NCI-H2227 treated with DMSO at 0.1 percent for 48 hours (cell line): Measurements from ENCODE around the gene PPP1R9A.
"Not testable (repeated sequence)": the region's sequence is repeated elsewhere in the genome, so short reads cannot be mapped to it uniquely, and the experiment has no call there.

Experiments used
- DNase-seq: peaks from one replicate; lab custom pipeline; 2025; lab: John Stamatoyannopoulos, UW

Gene PPP1R9A

DNA sequence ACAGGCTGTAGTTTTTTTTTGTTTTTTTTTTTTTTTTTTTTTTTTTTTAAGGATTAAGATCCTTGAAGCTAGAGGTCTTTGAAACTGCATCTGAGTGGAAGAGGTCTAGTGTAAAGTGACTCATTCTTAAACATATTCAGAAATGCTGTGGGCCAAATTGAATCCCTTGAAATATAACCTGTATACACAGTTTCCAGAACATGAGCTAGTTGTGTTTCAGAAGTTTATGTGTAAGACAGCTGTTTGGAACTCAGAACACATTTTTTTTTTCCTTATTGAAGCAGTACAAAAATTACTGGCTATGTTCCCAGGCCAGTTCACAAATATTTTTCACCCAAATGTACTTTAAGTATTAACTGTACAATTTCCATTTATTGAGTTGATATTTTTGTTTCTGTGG is 67.9 kb downstream of the PPP1R9A start:
- no peak for DNase-seq

GRCh38 chr7:94980418-94981142 is 73.2 kb downstream of the PPP1R9A start:
- no peak for DNase-seq

- DNase-seq: no peak
Measured at GRCh38 chr7:94995921-94996320, 88.5 kb downstream of the PPP1R9A start.

DNA sequence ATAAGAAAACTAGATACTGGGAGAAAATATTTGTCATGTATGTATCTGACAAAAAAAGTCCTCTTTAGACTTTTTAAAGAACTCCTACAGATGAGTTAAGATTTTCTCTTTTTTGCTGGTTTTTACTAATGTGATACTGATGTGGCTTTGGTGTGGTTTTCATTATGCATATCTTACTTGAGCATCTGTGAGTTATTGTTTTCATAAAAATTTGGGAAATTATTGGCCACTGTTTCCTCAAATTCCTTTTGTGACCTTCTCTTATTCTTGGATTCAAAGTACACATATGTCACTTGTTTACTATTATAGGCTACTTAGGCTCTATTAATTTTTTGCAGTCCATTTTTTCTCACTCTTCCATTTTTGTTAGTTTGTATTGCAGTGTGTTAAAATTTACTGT is 89.0 kb downstream of the PPP1R9A start:
- no peak for DNase-seq

- DNase-seq: no peak
Measured at GRCh38 chr7:94997547-94997946, 90.2 kb downstream of the PPP1R9A start.

DNA sequence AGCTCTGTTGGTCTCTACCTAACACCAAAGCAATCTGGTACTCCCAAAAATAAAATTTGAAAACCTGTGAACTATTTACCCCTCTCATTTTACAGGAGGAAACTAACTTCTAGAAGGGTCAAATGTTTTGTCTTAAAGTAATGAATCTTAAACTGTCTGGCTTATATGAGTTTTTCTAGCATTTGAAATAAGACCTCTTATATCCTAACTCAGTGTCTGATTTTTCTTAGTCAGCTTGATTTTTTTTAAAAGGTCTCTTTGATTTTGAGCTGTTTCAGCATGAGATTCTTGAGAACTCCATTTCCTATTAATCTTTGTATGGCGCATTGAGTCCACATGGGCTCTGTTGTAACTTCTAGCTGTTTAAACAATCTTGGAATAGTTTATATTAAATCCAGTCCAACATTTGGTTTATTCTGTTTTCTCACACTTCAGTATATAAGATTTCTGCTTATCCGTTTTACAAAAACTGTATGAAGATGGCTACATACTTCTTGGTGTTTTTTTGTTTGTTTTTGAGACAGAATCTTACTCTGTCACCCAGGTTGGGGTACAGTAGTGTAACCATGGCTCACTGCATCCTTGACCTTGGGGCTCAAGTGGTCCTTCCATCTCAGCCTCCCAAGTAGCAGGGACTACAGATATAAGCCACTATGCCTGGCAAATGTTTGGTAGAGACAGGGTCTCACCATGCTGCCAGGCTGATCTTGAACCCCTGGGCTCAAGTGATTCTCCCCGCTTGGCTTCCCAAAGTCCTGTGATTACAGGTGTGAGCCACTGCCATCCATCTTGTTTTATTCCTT is 91.1 kb downstream of the PPP1R9A start:
- DNase-seq: no peak

DNA sequence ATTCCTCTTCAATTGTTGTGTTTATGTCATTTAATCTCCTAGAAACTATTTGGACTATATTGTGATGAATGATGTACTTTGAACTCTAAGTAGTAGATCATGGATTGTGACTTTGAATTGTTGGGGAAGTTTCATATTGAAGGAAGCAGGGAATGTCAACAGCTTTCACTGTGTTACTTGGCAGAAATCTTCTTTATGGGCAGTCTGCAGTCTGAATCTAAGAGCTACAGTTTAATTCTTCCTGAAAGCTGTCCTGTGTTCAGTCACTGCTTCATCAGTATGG is 91.6 kb downstream of the PPP1R9A start:
- DNase-seq: no peak

DNA sequence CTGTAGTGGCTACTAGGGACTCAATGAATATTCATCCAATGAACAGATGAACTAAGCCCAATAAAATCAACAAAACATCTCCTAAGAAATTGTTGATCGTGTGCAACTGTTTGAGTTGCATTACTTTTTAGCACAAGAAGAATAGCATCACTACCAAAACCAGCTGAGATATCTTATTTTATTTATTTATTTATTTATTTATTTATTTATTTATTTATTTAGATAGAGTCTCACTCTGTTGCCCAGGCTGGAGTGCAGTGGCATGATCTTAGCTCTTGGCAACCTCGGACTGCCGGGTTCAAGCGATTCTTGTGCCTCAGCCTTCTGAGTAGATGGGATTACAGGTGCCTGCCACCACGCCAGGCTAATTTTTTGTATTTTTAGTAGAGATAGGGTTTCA is 92.2 kb downstream of the PPP1R9A start:
- DNase-seq: not testable (repeated sequence)

DNA sequence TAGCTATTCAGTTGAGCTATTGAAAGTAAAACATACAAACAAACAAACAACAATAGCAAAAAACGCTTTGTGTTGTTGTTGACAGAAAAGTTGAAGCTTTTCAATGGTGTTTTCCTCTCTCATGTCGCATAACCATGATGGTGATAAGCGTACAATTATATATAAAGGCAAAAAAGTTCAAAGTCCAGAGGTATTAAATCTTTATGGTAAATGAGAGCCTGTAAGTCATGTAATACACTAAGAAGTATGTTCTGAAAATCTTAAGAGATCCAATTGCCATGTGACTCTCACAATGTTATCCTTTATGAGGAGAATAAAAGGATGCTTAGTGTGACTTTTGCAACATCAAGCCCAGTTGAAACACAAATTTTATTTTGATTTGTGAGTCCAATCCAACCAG is 93.9 kb downstream of the PPP1R9A start:
- no peak for DNase-seq

GRCh38 chr7:95001815-95002561 is 94.6 kb downstream of the PPP1R9A start:
- no peak for DNase-seq

GRCh38 chr7:95002775-95003174 is 95.4 kb downstream of the PPP1R9A start:
- DNase-seq: no peak

DNA sequence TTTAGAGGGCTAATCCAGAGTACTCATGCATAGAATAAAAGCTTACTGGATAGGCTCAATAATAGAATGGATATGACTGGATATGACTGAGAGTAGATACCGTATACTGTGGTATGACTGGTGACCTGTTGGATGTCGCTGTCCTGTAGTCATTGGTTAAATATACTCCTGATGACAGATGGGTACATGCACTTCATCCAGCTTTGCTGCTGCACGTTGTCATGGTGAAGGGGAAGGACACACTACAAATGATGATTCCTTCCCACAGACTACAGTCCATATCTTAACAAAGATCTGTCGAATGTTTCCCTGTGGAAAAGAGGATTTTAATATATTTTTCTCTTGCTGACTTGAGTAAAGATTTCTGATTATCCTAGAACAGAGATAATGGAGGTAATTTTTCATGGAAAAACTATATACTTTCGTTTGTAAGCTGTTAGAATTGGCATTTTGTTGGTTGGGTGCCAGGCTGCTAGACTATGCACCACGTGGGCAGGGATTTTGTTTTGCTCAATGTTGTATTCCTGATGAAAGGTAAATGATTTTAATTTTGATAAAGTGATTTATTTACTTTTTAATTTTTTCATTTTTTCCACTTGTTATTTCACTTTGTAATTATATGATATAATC is 97.3 kb downstream of the PPP1R9A start:
- DNase-seq: peak; percentile 68

DNA sequence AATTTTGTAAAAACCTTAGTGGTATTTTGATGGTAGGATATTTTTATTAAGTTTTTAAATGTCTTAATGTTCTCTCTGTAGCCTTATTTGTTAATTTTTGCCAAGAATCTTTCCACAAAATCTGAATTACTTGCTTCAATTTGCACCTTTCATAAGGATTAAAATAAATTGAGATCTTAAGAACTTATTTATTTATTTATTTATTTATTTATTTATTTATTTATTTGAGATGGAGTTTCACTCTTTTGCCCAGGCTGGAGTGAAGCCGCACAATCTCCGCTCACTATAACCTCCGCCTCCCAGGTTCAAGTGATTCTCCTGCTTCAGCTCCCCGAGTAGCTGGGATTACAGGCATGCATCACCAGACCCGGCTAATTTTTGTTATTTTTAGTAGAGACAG is 98.6 kb downstream of the PPP1R9A start:
- no peak for DNase-seq

GRCh38 chr7:95008773-95009172 is 101.4 kb downstream of the PPP1R9A start:
- DNase-seq: not testable (repeated sequence)

DNA sequence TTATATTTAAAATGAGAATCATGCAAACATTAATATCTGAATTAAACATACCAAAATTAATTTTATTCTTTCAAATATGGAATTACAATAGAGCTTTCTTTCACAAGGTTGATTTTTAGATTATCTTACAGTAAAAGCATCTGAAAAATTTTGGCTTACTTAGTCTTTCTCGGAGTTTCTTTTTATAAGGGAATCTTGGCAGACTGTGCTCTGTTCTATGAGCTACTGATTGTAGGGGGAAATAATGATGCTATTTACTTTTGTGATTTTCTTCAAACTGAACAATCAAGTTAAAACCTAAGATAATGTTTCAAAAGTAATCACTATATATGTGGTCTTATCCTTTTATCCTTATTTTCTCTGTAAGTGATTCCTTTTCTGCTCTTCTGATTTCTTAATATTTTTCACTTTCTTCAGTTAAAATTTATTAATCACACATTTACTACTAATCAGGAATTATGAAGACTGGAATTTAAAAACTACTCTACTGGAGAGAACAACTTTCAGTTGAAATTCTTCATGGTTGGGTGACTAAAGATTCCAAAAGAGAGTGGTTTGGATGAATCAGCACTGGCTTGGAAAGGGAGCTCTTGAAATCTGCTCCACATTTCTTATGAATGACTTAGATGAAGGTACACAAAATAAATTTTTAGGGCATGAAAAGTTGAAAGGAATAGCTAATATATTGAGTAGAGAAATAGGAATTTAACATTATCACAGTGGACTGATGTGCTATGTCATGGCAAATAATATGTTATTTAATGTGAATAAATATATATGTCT is 103.9 kb downstream of the PPP1R9A start:
- DNase-seq: no peak

DNA sequence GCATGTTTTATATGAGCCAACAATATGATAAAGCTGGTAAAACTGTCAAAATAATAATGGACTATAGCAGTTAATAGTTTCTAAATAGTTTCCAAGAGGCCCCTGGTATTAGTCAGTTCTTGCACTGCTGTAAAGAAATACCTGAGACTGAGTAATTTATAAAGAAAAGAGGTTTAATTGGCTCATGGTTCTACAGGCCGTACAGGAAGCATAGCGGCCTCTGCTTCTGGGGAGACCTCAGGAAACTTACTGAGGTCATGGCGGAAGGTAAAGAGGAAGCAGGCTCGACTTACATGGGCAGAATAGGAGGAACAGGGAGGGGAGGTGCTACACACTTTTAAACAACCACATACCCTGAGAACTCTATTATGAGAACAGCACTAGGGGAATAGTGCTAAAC is 104.6 kb downstream of the PPP1R9A start:
- DNase-seq: no peak

DNA sequence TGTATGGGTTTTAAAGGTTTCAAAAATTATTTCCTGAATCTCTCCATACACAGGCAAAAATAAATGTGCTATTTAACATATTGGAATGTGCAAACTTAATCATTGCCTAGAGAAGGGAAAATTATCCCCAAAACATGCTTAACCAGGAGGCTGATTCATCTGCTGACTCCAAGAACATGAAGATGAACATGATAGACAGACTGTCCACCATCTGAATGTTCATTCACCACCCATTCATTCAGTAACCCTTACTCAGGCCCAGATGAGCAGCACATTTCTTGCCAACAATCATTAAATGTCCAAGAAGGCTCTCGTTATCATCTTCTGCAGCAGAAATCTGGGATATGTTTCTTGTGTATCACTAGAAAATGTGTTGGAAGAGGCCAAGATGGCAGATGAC is 110.6 kb downstream of the PPP1R9A start:
- DNase-seq: no peak

DNA sequence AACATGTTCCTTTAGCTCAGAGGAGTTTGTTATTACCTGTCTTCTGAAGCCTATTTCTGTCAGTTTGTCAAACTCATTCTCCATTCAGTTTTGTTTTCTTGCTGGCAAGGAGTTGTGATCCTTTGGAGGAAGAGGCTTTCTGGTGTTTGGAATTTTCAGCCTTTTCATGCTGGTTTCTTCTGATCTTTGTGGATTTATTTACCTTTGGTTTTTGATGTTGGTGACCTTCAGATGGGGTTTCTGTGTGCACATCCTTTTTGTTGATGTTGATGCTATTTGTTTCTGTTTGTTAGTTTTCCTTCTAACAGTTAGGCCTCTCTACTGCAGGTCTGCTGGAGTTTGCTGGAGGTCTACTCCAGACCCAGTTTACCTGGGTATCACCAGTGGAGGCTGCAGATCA is 118.6 kb downstream of the PPP1R9A start:
- no peak for DNase-seq

DNA sequence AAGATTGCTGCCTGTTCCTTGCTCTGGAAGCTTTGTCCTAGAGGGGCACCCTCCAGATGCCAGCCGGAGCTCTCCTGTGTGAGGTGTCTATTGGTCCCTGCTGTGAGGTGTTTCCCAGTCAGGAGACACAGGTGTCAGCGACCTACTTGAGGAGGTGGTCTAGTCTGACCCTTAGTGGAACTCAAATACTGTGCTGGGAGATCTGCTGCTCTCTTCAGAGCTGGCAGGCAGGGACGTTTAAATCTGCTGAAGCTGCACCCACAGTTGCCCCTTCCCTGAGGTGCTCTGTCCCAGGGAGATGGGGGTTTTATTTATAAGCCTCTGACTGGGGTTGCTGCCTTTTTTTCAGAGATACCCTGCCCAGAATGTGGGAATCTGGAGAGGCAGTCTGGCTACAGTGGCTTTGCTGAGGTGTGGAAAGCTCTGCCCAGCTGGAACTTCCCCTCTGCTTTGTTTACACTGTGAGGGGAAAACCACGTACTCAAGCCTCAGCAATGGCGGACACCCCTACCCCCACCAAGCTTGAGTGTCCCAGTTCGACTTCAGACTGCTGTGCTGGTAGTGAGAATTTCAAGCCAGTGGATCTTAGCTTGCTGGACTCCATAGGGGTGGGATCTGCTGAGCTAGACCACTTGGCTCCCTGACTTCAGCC is 119.2 kb downstream of the PPP1R9A start:
- no peak for DNase-seq

DNA sequence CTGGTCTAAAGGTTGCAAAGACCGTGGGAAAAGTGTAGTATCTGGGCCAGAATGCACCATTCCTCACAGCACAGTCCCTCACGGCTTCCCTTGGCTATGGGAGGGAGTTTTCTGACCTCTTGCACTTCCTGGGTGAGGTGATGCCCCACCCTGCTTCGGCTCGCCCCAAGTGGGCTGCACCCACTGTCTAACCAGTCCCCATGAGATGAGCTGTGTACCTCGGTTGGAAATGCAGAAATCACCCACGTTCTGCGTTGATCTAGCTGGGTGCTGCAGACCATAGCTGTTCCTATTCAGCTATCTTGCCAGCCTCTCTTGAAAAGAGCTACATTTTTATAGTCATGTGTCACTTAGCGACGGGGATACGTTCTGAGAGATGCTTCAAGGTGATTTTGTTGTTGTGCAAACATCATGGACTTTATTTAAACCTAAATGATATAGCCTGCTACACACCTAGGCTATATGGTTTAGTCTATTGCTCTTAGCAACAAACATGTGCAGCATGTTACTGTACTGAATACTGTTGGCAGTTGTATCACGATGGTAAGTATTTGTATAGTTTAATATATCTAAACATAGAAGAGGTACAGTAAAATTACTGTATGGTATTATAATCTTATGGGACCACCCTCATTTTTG is 120.0 kb downstream of the PPP1R9A start:
- DNase-seq: no peak

GRCh38 chr7:95028683-95029082 is 121.3 kb downstream of the PPP1R9A start:
- DNase-seq: no peak
